Fibroblast of lung (primary cell): ENCODE results near the gene RFX8. TPM values are rescaled to one million over a fixed set of nuclear protein-coding genes. Genes with fewer than 3 reads are reported as not detected.

ENCODE experiments used
- DNase-seq, 2 donors: peaks; one replicate each; pipeline versions ENCODE4 v3.0.0 to v3.0.0-alpha.2; 2010; ENCODE audit warnings: low read depth in 2 of 2
- H2AFZ ChIP-seq: 2 replicates; pipeline ENCODE4 v1.5.1; 2012; ENCODE audit warnings: low read length, control low read depth, inconsistent platforms
- H3K27ac ChIP-seq: 2 replicates; pipeline ENCODE4 v1.5.1; 2011; ENCODE audit warnings: low read length, control low read depth; ENCODE audit not compliant: insufficient read depth
- H3K27me3 ChIP-seq: 2 replicates; pipeline ENCODE4 v1.5.1; 2011; ENCODE audit warnings: mild to moderate bottlenecking, low read length; ENCODE audit not compliant: control insufficient read depth, insufficient read depth
- H3K36me3 ChIP-seq: 2 replicates; pipeline ENCODE4 v1.5.1; 2011; ENCODE audit warnings: low read length; ENCODE audit not compliant: control insufficient read depth, insufficient read depth
- H3K4me1 ChIP-seq: 2 replicates; pipeline ENCODE4 v1.5.1; 2011; ENCODE audit warnings: low read length; ENCODE audit not compliant: control insufficient read depth, insufficient read depth; ENCODE audit errors: extremely low read depth
- H3K4me2 ChIP-seq: 2 replicates; pipeline ENCODE4 v1.5.1; 2011; ENCODE audit warnings: low read length, control low read depth; ENCODE audit not compliant: insufficient read depth; ENCODE audit errors: extremely low read depth
- H3K4me3 ChIP-seq, 4 experiments: fragments of 200-600 bp in 1 of 4; sonication (generic) in 1 of 4; replicated peaks in 1 of 4; 2 replicates each; pipeline ENCODE4 v1.5.1; 2011 to 2016; ENCODE audit warnings: low read length in 4 of 4, low read depth in 3 of 4, mild to moderate bottlenecking in 3 of 4, control low read depth in 2 of 4, inconsistent platforms in 1 of 4, mixed read lengths in 1 of 4; ENCODE audit not compliant: insufficient read depth in 1 of 4; ENCODE audit errors: control extremely low read depth in 1 of 4
- H3K79me2 ChIP-seq: 2 replicates; pipeline ENCODE4 v1.5.1; 2012; ENCODE audit warnings: mild to moderate bottlenecking, low read length, inconsistent platforms; ENCODE audit not compliant: control insufficient read depth, insufficient read depth
- H3K9ac ChIP-seq: 2 replicates; pipeline ENCODE4 v1.5.1; 2011; ENCODE audit warnings: mild to moderate bottlenecking, low read length, control low read depth; ENCODE audit not compliant: insufficient read depth
- H3K9me3 ChIP-seq: 2 replicates; pipeline ENCODE4 v1.5.1; 2012; ENCODE audit warnings: low read depth, low read length; ENCODE audit not compliant: control insufficient read depth, insufficient read depth
- H4K20me1 ChIP-seq: 2 replicates; pipeline ENCODE4 v1.5.1; 2011; ENCODE audit warnings: low read length; ENCODE audit not compliant: control insufficient read depth, insufficient read depth; ENCODE audit errors: extremely low read depth
- EZH2 ChIP-seq: IDR thresholded peaks from 2 replicates; pipeline ENCODE4 v1.5.1; 2012; ENCODE audit warnings: low read length, control low read depth, mild to moderate bottlenecking; ENCODE audit errors: missing control alignments
- polyA plus RNA-seq, 2 donors: library from polyadenylated mRNA; depleted of rRNA in 1 of 2; stranded (reverse) in 1 of 2; unstranded in 1 of 2; fragments of >200 nt; gene quantifications; 2 replicates each; pipeline ENCODE4 v1.2.1, GENCODE V29; 2011 to 2012; ENCODE audit warnings: missing spikeins in 1 of 2
- total RNA-seq: library from RNA; depleted of rRNA; stranded (reverse); fragments of >200 nt; gene quantifications from 2 replicates; pipeline ENCODE4 v1.2.1, GENCODE V29; 2014
- TF ChIP-seq, protein P1 (sequence below), 2 donors: IDR thresholded peaks in 1 of 2; conservative IDR thresholded peaks in 1 of 2; 1 replicate in 1 of 2; 2 replicates in 1 of 2; pipeline ENCODE4 v1.5.1; 2011 to 2012; ENCODE audit warnings: low read length in 2 of 2, control low read depth in 1 of 2, inconsistent platforms in 1 of 2, low read depth in 1 of 2, mild to moderate bottlenecking in 1 of 2

Gene RFX8
- total and polyA plus RNA-seq, 2 donors (not counting 1 experiment from before 2014, with no cell fraction given) = 4.3 to 12.4 TPM

DNA sequence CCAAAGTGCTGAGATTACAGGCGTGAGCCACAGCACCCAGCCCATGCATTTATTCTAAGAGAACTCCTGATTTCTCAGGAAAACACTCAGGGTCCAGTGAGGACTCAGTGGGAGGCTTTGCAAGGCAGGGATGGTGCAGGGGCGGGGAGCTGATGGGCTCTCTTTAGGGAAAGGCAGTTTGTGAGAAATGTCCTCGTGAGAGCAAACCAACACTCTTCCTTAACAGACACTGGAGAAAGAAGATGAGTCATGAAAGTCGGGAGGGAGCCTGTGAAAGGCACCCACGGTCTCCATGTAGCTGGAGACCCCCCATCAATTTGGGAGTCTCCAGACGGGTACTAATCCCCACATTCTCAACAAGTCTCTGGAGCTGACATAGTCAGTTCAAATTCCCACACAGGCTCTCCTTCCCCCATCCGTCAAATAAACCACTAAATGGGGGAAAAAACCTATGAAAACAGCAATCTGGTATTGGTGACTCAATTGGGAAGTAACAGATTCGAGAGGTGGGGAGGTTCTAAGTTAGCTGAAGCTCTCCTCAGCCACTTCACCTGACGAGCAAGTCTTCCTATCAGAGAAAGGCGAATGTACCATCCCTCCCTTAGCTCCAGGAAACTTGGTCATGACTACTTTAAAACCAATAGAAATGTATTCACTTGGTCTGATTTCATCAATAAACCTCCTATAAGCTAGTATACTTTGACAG lies 76.6 kb downstream of the RFX8 start:
- Histone ChIP-seq H3K36me3 (peaks cover 9% of the 10 kb centered on the region), H3K4me2 (no peak overlapping the region), H3K9ac (no peak overlapping the region), H3K9me3 (no peaks in the 10 kb centered on the region), H3K4me3 (no peak overlapping the region), H2AFZ (no peak overlapping the region), H3K27ac (no peak overlapping the region), H4K20me1 (no peaks in the 10 kb centered on the region), H3K4me1 (peaks cover 8% of the 10 kb centered on the region), H3K79me2 (no peaks in the 10 kb centered on the region), H3K27me3 (no peaks in the 10 kb centered on the region)
- TF ChIP-seq, protein P1, sequence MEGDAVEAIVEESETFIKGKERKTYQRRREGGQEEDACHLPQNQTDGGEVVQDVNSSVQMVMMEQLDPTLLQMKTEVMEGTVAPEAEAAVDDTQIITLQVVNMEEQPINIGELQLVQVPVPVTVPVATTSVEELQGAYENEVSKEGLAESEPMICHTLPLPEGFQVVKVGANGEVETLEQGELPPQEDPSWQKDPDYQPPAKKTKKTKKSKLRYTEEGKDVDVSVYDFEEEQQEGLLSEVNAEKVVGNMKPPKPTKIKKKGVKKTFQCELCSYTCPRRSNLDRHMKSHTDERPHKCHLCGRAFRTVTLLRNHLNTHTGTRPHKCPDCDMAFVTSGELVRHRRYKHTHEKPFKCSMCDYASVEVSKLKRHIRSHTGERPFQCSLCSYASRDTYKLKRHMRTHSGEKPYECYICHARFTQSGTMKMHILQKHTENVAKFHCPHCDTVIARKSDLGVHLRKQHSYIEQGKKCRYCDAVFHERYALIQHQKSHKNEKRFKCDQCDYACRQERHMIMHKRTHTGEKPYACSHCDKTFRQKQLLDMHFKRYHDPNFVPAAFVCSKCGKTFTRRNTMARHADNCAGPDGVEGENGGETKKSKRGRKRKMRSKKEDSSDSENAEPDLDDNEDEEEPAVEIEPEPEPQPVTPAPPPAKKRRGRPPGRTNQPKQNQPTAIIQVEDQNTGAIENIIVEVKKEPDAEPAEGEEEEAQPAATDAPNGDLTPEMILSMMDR (conservative IDR thresholded peaks at IDR 0.05 in 1 of 2, IDR thresholded peaks at IDR 0.05 in 1 of 2; ENCODE audit: low read depth in 1 of 2, low read length in 2 of 2) = no peak
- no peak for TF ChIP-seq EZH2
- peak in 1 of 2 donors; percentile 6 for DNase-seq

DNA sequence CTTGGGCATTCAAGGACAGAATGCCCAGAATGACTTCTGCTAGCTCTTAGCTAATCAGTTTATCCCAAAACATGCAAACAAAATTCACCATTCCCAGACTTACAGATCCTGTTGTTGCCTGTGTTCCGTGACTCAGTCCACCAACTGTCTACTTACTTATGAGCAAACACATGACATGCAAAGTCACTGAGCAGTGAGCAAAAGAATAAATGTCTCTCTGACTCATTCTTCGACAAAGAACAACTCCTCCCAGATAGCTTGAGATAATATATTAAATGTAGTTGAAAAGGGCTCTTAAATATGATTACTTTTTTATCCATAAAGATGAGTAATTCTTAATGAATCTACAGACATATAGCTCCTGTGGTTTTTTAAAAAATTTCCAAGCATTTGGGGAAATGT lies 78.6 kb downstream of the RFX8 start:
- peaks cover 8% of the 10 kb centered on the region for H3K4me1 ChIP-seq
- no peaks in the 10 kb centered on the region for H3K9me3 ChIP-seq
- peaks cover 2% of the 10 kb centered on the region for H3K36me3 ChIP-seq
- no peak overlapping the region for H3K4me2 ChIP-seq
- no peak for TF ChIP-seq EZH2
- TF ChIP-seq, protein P1 (conservative IDR thresholded peaks at IDR 0.05 in 1 of 2, IDR thresholded peaks at IDR 0.05 in 1 of 2; ENCODE audit: low read depth in 1 of 2, low read length in 2 of 2) = no peak
- H2AFZ ChIP-seq = no peak overlapping the region
- H3K9ac ChIP-seq = no peak overlapping the region
- peak overlapping the region in 1 of 4 experiments; percentile 18 for H3K4me3 ChIP-seq
- H3K27me3 ChIP-seq = no peaks in the 10 kb centered on the region
- no peaks in the 10 kb centered on the region for H4K20me1 ChIP-seq
- DNase-seq = peak; percentile 93 to 96
- no peaks in the 10 kb centered on the region for H3K79me2 ChIP-seq
- H3K27ac ChIP-seq = peak overlapping the region; percentile 71

DNA sequence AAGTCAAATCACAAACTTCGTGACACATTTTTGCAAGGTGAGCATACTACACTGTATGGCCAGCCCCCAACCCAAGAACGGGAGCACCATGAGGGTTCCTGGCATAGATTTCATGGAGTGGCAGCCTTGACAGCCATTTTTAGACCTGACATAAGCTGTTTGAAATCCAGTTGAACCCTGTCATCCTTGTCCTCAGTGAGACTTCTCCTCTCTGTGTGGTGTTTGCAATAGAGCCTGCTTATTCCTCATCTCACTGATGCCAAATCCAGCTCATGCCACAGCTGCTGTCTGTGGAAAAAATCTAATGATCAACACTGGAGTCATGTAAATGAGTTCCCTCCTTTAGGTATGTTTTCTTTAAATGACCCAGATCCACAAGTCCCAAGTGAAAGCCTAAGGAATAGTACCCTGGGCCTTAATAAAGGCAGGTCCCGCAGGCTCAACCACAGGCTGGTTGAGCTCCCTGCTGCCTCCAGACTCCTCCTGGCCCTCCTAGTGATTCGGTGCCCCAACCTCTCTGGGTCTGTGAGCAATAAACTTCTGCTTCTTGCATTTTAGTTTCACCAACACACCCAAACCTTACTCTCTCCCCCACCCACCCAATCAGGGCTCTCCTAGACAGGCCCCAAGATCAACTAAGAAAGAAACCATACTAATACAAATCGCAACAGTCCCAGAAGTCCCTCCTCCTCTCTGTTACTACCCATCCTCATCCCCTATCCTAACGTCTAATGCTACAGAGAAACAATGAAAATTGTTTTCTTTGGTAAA lies 79.2 kb downstream of the RFX8 start:
- peak in 1 of 2 donors; percentile 16 for DNase-seq
- Histone ChIP-seq H3K27me3 (no peaks in the 10 kb centered on the region), H3K27ac (peak overlapping the region; percentile 71), H3K4me3 (peak overlapping the region in 1 of 4 experiments; percentile 18), H4K20me1 (no peaks in the 10 kb centered on the region), H2AFZ (no peak overlapping the region), H3K4me2 (no peak overlapping the region), H3K4me1 (peaks cover 8% of the 10 kb centered on the region), H3K36me3 (peaks cover 2% of the 10 kb centered on the region), H3K9ac (no peak overlapping the region), H3K79me2 (no peaks in the 10 kb centered on the region), H3K9me3 (no peaks in the 10 kb centered on the region)
- TF ChIP-seq, protein P1 (conservative IDR thresholded peaks at IDR 0.05 in 1 of 2, IDR thresholded peaks at IDR 0.05 in 1 of 2; ENCODE audit: low read depth in 1 of 2, low read length in 2 of 2) = no peak
